GM21360 (cell line): ENCODE measurements around the gene G6PC3.

Experiments
- ATAC-seq: cut with Tn5 transposase; IDR thresholded peaks from one replicate; pipeline ENCODE4 v1.9.1; 2021; ENCODE audit warnings: mild to moderate bottlenecking, moderate library complexity; ENCODE audit not compliant: unreplicated experiment

The G6PC3 gene

GRCh38 chr17:44121997-44122815, 51.7 kb downstream of the G6PC3 start:
- ATAC-seq: no peak

DNA sequence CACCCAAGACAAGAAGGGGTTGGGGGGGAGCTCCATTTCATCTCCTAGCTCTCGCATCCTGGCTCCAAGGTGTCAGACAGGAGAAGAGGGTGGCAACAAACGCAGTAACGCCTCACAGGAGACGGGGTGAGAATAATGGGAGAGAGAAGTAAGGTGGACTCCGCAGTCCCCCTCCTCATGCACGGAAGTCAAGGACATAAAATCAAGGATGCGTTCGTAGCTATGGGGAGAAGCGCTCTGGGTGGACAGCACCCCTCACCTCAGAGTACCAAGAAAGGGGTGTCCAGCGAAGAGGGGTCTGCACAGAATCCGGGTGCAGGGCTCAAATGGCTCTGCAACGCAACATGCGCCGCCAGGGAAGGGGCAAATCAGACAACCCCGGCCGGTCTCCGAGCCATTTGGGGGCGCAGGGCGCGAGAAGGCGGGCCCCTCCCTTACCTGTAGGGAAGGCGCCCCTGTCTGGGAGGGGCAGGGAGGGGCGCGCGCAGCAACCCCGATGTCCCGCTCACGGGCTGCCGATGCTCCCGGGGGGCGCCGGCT, 52.4 kb downstream of the G6PC3 start:
- ATAC-seq: peak; percentile 5

GRCh38 chr17:44123356-44124117, 53.0 kb downstream of the G6PC3 start, which contains the start of gene HDAC5:
HDAC5 (minus strand) TSS chr17:44123641; CDS start chr17:44117515, 6,126 bp downstream.
- peak; percentile 81 for ATAC-seq

DNA sequence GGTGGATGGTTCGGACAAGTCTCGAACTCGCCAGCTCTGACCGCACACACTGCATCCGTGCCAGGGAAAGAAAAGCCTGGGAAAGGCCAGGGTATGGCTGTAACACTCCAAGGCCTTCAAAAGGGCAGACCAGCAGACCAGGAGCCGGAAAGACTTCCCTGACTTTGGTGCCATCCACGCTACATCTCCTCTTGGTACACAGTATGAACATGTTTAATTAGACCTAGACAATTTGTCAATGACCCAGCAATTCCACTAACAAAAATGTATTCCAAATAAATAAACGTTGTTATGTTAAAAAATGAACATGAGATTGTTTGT, 53.5 kb downstream of the G6PC3 start:
- no peak for ATAC-seq
